Stimulated activated CD8-positive, alpha-beta memory T cell treated with anti-CD3 and anti-CD28 coated beads, Interleukin-12 subunit alpha, Interleukin-12 subunit beta, amount 100 ng/mL, for 1 hour (primary cell): ENCODE results near the gene WDR48.
A peak's percentile ranks its signal among the peaks of the same experiment; 100 is the strongest.

Experiments used
- DNase-seq: peaks from one replicate; pipeline ENCODE4 v3.0.0-alpha.2; 2020; ENCODE audit warnings: low read depth

WDR48 gene

DNA sequence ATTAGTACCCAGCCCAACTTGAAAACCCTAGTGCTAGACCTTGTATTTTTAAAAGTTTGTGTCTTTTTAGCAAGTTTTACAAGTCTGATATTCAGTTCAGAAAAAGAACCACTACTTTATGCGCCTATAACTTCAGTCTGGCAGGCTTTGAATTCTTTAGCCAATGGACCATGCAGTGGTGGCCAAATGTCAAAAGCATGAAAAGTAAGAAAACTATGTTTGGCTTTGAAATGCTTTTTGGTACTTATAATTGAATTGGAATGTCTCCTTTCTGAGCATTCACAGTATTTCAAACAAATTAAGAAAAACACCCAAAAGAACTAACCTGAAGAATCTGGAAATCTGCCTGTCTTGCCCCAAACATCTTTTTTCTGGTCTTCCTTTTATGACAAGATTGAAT is 12.8 kb downstream of the WDR48 start:
- DNase-seq, result no peak

DNA sequence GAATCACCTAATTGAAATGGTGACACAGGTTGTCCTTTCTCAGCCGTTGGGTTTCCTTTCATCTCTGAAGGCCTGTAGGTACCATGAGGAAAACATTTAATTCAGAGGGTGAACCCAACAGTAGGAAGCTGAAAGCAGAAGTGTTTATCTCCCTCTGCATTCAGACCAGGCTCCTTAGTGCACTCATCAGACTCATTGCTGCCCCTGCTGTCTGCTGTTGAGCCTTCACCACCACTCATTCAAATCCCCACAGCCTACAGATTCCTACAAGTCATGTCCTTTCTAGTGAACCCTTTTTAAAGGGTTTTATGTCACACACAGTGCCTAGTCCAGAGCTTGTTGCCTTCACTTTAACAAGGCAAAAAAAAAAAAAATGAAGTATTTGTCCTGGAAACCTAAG is 13.4 kb downstream of the WDR48 start:
- no peak for DNase-seq

- DNase-seq, result no peak
Observed at GRCh38 chr3:39067286-39067685, 15.5 kb downstream of the WDR48 start.

- DNase-seq, result no peak
Observed at GRCh38 chr3:39068556-39068955, 16.7 kb downstream of the WDR48 start.

DNA sequence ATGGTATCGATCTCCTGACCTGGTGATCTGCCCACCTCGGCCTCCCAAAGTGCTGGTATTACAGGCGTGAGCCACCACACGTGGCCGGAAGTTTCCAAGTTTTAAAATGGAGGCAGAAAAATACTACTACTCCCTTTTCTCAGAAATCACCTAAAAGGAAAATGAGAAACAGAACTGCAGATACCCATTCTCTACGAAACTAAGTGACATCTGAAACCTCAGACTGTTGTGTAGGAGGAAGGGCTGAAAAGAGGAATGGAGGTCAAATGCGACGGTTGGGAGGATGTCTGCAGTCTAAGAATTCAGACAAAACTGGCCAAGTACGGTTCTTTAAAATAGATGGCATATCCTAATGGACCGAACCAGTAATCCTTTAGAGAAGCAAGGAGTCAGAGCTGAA is 24.1 kb downstream of the WDR48 start:
- no peak for DNase-seq

- no peak for DNase-seq
Observed at GRCh38 chr3:39079530-39079929, 27.7 kb downstream of the WDR48 start.

GRCh38 chr3:39080026-39080425 is 28.2 kb downstream of the WDR48 start:
- DNase-seq, result no peak

- DNase-seq, result no peak
Observed at GRCh38 chr3:39082666-39083313, 31.0 kb downstream of the WDR48 start.

DNA sequence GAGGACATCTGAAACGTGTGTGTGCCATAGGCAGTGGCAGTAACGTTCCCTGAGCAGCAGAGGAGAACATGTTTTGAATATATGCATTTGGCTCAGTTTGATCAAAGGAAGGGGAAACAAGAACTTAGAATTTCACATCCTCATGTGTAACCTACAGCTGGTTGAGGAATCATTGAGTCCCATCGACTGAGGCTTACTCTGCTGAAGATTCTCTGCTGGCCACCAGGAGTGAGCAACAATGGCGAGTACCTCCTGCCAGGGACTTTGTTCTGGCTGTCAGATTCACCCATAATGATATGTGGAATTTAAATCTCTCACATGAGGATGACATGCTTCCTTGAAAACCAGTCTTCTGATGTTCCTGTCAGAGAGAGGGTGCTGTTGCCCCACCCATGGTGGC is 34.3 kb downstream of the WDR48 start:
- no peak for DNase-seq

- DNase-seq, result no peak
Observed at GRCh38 chr3:39088456-39088855, 36.6 kb downstream of the WDR48 start.

DNA sequence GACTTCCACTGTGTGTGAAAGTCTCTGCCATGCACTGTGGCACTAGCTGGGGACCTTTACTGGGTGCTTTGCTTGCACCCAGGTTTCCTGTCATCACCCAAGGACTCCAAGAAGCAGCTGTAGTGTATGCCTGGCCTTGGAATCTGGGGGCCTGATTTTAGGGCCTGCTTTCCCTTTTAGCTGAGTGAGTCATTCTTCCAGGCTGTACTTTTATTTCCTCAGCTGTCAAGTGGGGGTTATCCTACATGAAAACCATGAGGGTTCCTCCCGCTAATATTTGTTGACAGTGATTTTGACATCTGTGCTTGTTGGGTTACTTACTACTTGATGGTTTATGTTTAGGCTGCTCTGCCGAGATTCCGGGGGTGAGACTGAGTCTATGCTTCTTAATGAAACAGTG is 37.1 kb downstream of the WDR48 start:
- DNase-seq, result no peak

DNA sequence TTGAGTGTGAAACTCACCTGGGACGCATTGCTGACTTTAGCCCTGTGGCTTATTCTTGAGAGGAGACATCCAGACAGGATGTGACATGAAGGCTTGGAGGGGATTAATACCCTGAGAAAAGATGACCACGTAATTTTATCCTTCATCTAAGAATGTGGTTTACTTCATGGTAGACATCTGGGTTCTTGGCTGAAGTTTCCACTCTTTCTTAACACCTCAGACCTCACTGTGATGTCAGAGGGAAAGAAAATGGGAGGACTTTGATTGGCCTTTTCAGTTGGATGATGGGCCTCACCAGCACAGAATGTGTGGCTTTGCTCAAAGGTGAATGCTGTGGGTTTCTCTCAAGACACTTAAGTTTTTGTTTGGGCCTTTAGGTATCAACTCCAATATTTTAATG is 39.1 kb downstream of the WDR48 start:
- no peak for DNase-seq

DNA sequence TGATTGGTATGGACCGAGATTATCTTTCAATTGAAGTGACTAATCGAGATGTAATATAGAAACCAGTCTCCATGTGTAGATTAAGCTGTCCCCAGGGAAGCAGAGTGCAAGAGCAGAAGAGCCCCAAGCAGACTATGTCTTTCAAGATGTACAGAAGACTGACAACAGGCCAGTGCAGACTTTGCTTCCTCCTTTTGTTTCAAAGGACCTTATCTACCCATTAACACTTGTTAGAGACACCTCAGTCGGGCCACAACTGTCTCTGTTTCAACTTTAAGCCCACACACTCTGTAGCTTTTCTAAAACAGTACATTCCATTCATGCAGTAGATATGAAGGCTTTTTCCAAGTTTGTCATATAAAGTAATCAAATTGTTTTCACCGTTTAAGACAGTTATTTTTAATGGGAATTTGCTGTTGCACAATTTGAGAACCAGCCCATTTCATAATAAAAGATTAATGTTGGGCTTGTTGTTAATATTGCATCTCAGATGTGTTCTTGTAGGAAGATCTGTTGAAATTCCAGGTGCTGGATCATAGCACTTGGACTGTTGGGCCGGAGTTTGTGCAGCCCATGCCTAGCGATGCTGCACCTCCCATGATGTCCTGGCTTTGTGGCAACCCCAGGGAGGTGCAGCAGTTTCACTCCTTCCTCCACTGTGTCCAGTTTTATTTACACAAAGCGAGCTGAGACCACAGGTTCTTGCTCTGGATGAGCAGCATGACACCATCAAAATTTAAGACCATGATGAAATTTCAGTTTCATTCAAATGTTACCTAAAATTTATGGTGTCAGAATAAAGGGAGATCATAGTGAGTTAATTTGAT is 43.2 kb downstream of the WDR48 start:
- no peak for DNase-seq

DNA sequence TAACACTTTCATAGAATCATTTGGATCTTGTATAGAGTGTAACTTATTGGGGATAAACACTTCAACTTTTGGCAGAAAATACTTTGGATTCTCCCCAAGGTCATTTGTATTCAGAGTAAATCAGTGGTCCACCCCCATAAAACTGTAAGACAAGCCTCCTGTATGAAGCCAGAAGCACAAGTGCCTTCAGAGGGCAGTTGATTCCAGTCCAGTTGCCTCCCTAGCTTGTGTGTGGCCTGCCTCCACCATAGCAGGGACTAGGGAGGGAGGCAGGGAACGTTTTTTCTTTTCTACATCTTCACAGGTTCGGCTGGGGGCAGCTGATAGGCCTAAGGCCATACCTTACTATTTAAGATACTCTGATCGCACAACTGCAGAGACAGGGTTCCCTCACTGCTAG is 44.0 kb downstream of the WDR48 start:
- DNase-seq, result no peak

DNA sequence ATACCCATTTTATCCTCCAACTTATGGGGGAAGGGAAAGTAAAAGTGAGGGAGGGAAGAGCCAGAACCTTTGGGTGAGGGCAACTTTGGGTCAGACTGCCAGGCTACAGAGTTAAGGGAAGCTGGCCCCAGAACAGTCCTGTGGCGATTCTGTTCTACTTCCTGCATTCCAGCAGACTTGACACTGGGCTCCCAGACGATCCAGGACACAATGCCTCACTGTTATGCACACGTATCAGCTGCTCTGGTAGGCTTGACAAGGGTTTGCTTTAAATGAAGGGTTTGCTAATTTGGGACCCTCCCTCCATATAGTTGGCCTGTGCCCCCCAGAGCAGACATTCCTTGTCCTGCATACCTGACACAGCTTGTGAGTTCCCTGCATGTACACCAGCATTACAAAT is 45.0 kb downstream of the WDR48 start:
- DNase-seq, result no peak

DNA sequence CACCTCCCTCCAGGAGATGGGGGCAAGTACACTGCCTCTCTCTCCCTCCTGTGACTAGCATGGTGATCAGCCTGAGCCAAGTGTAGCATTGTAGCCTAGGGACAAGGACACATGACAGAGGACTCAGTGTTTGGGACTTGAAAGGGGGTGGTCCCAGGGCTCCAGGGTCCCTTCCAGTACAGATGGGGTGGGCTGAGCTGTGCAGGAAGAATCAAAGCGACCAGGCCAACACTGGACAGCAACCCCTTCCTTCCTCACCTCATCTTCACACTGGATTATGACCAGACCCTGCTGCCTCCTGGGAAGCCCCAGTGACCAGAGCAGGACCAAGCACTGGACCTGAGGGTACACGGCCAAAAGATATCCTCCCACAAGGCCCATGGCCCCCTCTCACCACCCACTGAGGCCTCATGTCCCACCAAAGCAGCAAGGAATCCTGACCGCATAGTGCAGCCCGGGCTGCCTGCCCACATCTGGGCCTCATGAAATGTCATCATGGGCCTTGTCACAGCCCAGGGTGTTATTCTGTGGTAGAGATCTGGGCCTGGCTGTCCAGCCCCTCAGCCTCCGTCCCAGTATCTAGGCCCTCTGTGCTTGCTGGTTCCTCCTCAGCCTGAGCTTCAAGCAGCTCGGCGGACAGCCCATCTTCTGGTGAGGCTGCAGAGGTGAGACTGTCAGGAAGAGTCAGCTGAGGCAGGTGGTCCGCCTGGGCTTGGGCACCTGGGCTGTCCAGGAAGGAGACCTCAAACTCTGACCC is 46.1 kb downstream of the WDR48 start:
- DNase-seq, result no peak

DNA sequence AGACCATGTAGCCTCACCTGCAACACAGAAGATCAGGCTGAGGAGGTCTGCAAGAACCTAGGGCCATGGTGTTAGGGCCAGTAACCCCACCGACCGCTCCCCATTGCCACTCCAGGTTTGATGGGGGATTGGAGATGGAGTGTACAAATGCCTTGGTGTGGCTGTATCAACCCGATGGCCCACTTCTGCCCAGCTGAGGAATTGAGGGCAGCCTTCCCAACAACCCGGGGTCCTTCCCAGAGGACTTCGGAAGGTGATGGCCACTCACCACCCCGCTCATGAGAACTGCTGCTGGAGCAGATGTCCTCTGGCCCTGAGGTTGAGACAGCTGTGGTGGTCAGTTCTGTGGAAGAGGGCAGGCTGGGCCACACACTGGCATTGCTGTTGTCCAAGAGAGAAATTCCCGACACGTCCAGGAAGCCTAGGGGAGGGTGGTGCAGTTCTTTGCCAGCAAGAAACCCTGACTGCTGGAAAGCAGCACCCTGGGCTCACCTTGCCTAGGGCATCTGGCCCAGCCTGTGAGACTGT is 46.7 kb downstream of the WDR48 start:
- DNase-seq, result no peak

GRCh38 chr3:39099242-39099641 is 47.4 kb downstream of the WDR48 start:
- no peak for DNase-seq

DNA sequence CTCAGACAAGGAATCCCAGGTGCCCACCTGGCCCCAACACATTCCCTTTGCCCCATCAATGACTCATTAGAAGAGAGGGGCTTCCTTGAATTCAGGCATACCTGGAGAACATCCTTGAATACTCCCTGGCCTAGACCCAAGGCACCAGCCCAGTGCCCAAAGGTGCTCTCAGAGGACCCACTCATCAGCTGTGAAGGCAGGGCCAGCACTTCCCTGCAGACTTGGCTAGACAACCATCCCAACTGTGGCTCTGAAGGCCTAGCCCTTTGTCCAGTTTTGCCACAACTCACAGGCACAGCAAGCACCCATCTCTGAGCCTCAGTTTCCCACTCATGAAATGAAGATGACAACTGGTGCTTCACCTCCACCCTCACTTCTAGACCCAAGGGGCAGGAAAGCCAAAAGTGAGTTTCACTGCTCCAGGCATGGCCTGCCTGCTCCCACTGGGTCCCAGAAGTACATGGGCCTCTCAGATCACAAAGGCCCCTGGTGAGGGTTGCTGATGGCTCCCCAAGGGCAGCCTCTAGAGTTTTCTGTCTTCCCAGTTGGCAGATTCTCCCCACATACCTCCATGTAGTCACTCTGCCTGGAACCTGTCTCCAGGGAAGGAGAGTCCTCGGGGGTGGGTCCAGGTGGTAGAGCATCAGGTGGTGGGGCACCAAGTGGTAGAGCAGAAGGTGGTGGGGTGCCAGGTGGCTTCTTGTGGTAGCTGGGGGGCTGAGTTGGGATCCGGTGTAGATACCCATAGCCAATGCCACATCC is 48.1 kb downstream of the WDR48 start:
- DNase-seq, result no peak

- no peak for DNase-seq
Observed at GRCh38 chr3:39100500-39100886, 48.7 kb downstream of the WDR48 start.

- DNase-seq, result peak; percentile 34
Observed at GRCh38 chr3:39101022-39101689, 49.3 kb downstream of the WDR48 start.
